PFSK-1 (cell line): ENCODE data around the gene TCF4.

ENCODE experiments used
- FOXP2 ChIP-seq: optimal IDR thresholded peaks from 2 replicates; pipeline ENCODE3; 2011; ENCODE audit warnings: borderline replicate concordance, control low read depth, inconsistent platforms; ENCODE audit not compliant: insufficient read depth; ENCODE audit errors: extremely low read length, extremely low read depth
- POLR2AphosphoS5 ChIP-seq: IDR thresholded peaks from 2 replicates; pipeline ENCODE4 v1.6.1; 2012; ENCODE audit warnings: low read depth, mild to moderate bottlenecking, control low read depth, low read length, moderate library complexity
- SIN3A ChIP-seq: IDR thresholded peaks from 2 replicates; pipeline ENCODE4 v1.6.1; 2012; ENCODE audit warnings: mild to moderate bottlenecking, low read length, moderate library complexity, borderline replicate concordance; ENCODE audit not compliant: insufficient read depth
- TF ChIP-seq, protein P1 (sequence below), 2 experiments: IDR thresholded peaks; 2 replicates each; pipeline versions ENCODE4 v1.6.1 to v1.8.0; 2011 to 2012; ENCODE audit warnings: low read depth in 2 of 2, low read length in 2 of 2, control low read depth in 1 of 2, inconsistent platforms in 1 of 2, mild to moderate bottlenecking in 1 of 2, moderate library complexity in 1 of 2; ENCODE audit not compliant: insufficient read depth in 1 of 2

GRCh38 chr18:55261253-55261652 is 326.7 kb downstream of the TCF4 start:
- TF ChIP-seq, protein P1, sequence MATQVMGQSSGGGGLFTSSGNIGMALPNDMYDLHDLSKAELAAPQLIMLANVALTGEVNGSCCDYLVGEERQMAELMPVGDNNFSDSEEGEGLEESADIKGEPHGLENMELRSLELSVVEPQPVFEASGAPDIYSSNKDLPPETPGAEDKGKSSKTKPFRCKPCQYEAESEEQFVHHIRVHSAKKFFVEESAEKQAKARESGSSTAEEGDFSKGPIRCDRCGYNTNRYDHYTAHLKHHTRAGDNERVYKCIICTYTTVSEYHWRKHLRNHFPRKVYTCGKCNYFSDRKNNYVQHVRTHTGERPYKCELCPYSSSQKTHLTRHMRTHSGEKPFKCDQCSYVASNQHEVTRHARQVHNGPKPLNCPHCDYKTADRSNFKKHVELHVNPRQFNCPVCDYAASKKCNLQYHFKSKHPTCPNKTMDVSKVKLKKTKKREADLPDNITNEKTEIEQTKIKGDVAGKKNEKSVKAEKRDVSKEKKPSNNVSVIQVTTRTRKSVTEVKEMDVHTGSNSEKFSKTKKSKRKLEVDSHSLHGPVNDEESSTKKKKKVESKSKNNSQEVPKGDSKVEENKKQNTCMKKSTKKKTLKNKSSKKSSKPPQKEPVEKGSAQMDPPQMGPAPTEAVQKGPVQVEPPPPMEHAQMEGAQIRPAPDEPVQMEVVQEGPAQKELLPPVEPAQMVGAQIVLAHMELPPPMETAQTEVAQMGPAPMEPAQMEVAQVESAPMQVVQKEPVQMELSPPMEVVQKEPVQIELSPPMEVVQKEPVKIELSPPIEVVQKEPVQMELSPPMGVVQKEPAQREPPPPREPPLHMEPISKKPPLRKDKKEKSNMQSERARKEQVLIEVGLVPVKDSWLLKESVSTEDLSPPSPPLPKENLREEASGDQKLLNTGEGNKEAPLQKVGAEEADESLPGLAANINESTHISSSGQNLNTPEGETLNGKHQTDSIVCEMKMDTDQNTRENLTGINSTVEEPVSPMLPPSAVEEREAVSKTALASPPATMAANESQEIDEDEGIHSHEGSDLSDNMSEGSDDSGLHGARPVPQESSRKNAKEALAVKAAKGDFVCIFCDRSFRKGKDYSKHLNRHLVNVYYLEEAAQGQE (IDR thresholded peaks at IDR 0.05; ENCODE audit: insufficient read depth in 1 of 2, low read depth in 2 of 2, low read length in 2 of 2): no peak
- TF ChIP-seq SIN3A: no peak
- no peak for TF ChIP-seq POLR2AphosphoS5
- TF ChIP-seq FOXP2: no peak
